Skeletal muscle satellite cell (primary cell): ENCODE data around the gene VMAC.
"Not testable (repeated sequence)": the region's sequence is repeated elsewhere in the genome, so short reads cannot be mapped to it uniquely, and the experiment has no call there.

Source experiments
- H3K27me3 ChIP-seq: 2 replicates; pipeline ENCODE4 v1.7.0; 2013; ENCODE audit warnings: low read length; ENCODE audit not compliant: control insufficient read depth, insufficient read depth
- H3K36me3 ChIP-seq: 2 replicates; pipeline ENCODE4 v1.7.0; 2013; ENCODE audit warnings: mild to moderate bottlenecking, control low read depth, low read length; ENCODE audit not compliant: insufficient read depth
- H3K4me1 ChIP-seq: 2 replicates; pipeline ENCODE4 v1.7.0; 2013; ENCODE audit warnings: low read length; ENCODE audit not compliant: control insufficient read depth, insufficient read depth
- H3K4me2 ChIP-seq: 2 replicates; pipeline ENCODE4 v1.7.0; 2013; ENCODE audit warnings: mild to moderate bottlenecking, low read length
- H3K4me3 ChIP-seq: 2 replicates; pipeline ENCODE4 v1.7.0; 2013; ENCODE audit warnings: low read length
- H3K9ac ChIP-seq: 2 replicates; pipeline ENCODE4 v1.7.0; 2013; ENCODE audit warnings: mild to moderate bottlenecking, low read depth, low read length, moderate library complexity
- H3K9me3 ChIP-seq: replicated peaks from 2 replicates; pipeline ENCODE4 v1.7.0; 2013; ENCODE audit warnings: mild to moderate bottlenecking, control low read depth, low read length

Gene VMAC

GRCh38 chr19:5873617-5874199 is 31.0 kb upstream of the VMAC start:
- no peaks in the 10 kb centered on the region for H3K4me1 ChIP-seq
- H3K9ac ChIP-seq, result no peak overlapping the region
- no peaks in the 10 kb centered on the region for H3K9me3 ChIP-seq
- no peaks in the 10 kb centered on the region for H3K36me3 ChIP-seq
- H3K4me2 ChIP-seq, result no peak overlapping the region
- H3K4me3 ChIP-seq, result no peak overlapping the region
- H3K27me3 ChIP-seq, result peaks cover 14% of the 10 kb centered on the region

GRCh38 chr19:5874496-5874895 is 30.2 kb upstream of the VMAC start:
- H3K27me3 ChIP-seq, result peaks cover 20% of the 10 kb centered on the region
- not testable (repeated sequence) for H3K4me1 ChIP-seq, H3K4me3 ChIP-seq, H3K9ac ChIP-seq, H3K4me2 ChIP-seq, H3K9me3 ChIP-seq, H3K36me3 ChIP-seq

- no peak overlapping the region for H3K9ac ChIP-seq
- no peaks in the 10 kb centered on the region for H3K9me3 ChIP-seq
- H3K36me3 ChIP-seq, result no peaks in the 10 kb centered on the region
These were observed 27.2 kb upstream of the VMAC start for GRCh38 chr19:5877427-5877826.

GRCh38 chr19:5877882-5878281 is 26.8 kb upstream of the VMAC start:
- no peak overlapping the region for H3K9ac ChIP-seq
- H3K4me3 ChIP-seq, result no peak overlapping the region
- no peak overlapping the region for H3K4me2 ChIP-seq
- H3K27me3 ChIP-seq, result peaks cover 44% of the 10 kb centered on the region
- no peaks in the 10 kb centered on the region for H3K9me3 ChIP-seq
- no peaks in the 10 kb centered on the region for H3K36me3 ChIP-seq
- no peaks in the 10 kb centered on the region for H3K4me1 ChIP-seq

More at GRCh38 chr19:5877427-5877826, 27.2 kb upstream of the VMAC start:
- no peaks in the 10 kb centered on the region for H3K4me1 ChIP-seq
- peaks cover 42% of the 10 kb centered on the region for H3K27me3 ChIP-seq
- H3K4me2 ChIP-seq, result no peak overlapping the region
- no peak overlapping the region for H3K4me3 ChIP-seq

GRCh38 chr19:5880196-5880595 is 24.5 kb upstream of the VMAC start:
- no peaks in the 10 kb centered on the region for H3K9me3 ChIP-seq

GRCh38 chr19:5880604-5881078 is 24.0 kb upstream of the VMAC start:
- no peaks in the 10 kb centered on the region for H3K4me1 ChIP-seq
- no peak overlapping the region for H3K9ac ChIP-seq
- no peaks in the 10 kb centered on the region for H3K36me3 ChIP-seq
- no peak overlapping the region for H3K4me3 ChIP-seq
- no peaks in the 10 kb centered on the region for H3K9me3 ChIP-seq
- H3K4me2 ChIP-seq, result no peak overlapping the region
- peaks cover 48% of the 10 kb centered on the region for H3K27me3 ChIP-seq

More at GRCh38 chr19:5880196-5880595, 24.5 kb upstream of the VMAC start:
- Histone ChIP-seq H3K36me3 (no peaks in the 10 kb centered on the region), H3K4me2 (no peak overlapping the region), H3K27me3 (peaks cover 49% of the 10 kb centered on the region), H3K9ac (no peak overlapping the region), H3K4me1 (no peaks in the 10 kb centered on the region), H3K4me3 (no peak overlapping the region)

- Histone ChIP-seq H3K27me3 (peaks cover 51% of the 10 kb centered on the region), H3K4me1 (no peaks in the 10 kb centered on the region), H3K9me3 (no peaks in the 10 kb centered on the region), H3K4me2 (no peak overlapping the region), H3K36me3 (no peaks in the 10 kb centered on the region), H3K9ac (no peak overlapping the region), H3K4me3 (no peak overlapping the region)
These were observed 23.0 kb upstream of the VMAC start for GRCh38 chr19:5881543-5882299.

- Histone ChIP-seq H3K4me1 (no peaks in the 10 kb centered on the region), H3K36me3 (no peaks in the 10 kb centered on the region), H3K9me3 (no peaks in the 10 kb centered on the region), H3K4me3 (no peak overlapping the region), H3K9ac (no peak overlapping the region), H3K27me3 (peaks cover 56% of the 10 kb centered on the region), H3K4me2 (no peak overlapping the region)
These were observed 22.2 kb upstream of the VMAC start for GRCh38 chr19:5882421-5882968.

- not testable (repeated sequence) for H3K9ac ChIP-seq, H3K36me3 ChIP-seq, H3K9me3 ChIP-seq, H3K4me2 ChIP-seq, H3K4me3 ChIP-seq, H3K4me1 ChIP-seq
- H3K27me3 ChIP-seq, result peaks cover 52% of the 10 kb centered on the region
These were observed 21.4 kb upstream of the VMAC start for GRCh38 chr19:5883157-5883873.

- H3K9ac ChIP-seq, H3K4me3 ChIP-seq, H3K4me2 ChIP-seq, H3K36me3 ChIP-seq, H3K4me1 ChIP-seq, H3K9me3 ChIP-seq: not testable (repeated sequence)
- peaks cover 48% of the 10 kb centered on the region for H3K27me3 ChIP-seq
These were observed 20.4 kb upstream of the VMAC start for GRCh38 chr19:5884065-5884811.
